GM12878 (cell line): ENCODE data around the gene TRHDE.

Experiments used
- CREM ChIP-seq: IDR thresholded peaks from 2 replicates; pipeline ENCODE4 v1.6.1; 2014; ENCODE audit warnings: antibody characterized with exemption, low read depth
- CTCF ChIP-seq, 3 experiments: IDR thresholded peaks in 2 of 3; conservative IDR thresholded peaks in 1 of 3; 2 replicates each; pipeline ENCODE4 v1.5.1; 2011; ENCODE audit warnings: low read depth in 3 of 3, low read length in 3 of 3, mild to moderate bottlenecking in 3 of 3, control low read depth in 2 of 3, moderate library complexity in 2 of 3, inconsistent platforms in 1 of 3, mixed read lengths in 1 of 3; ENCODE audit not compliant: control insufficient read depth in 2 of 3, insufficient read depth in 1 of 3; ENCODE audit errors: extremely low read depth in 1 of 3
- E2F4 ChIP-seq: IDR thresholded peaks from 2 replicates; pipeline ENCODE4 v1.6.1; 2012; ENCODE audit warnings: low read depth, low read length, improper control_type of control experiment
- HDGF ChIP-seq: fragments of 450-650 bp; IDR thresholded peaks from 2 replicates; pipeline ENCODE4 v1.6.1; 2016; ENCODE audit warnings: antibody characterized with exemption
- IKZF2 ChIP-seq, 2 experiments: fragments of 450-650 bp; IDR thresholded peaks; 2 replicates each; pipeline ENCODE4 v1.6.1; 2017; ENCODE audit warnings: mild to moderate bottlenecking in 2 of 2, moderate library complexity in 2 of 2
- MXI1 ChIP-seq: fragments of 150-350 bp; IDR thresholded peaks from 2 replicates; pipeline ENCODE4 v1.6.1; 2011; ENCODE audit warnings: low read depth, mild to moderate bottlenecking, inconsistent platforms, low read length, improper control_type of control experiment
- POLR2A ChIP-seq: IDR thresholded peaks from 2 replicates; pipeline ENCODE4 v1.6.1; 2011; ENCODE audit warnings: low read depth, mild to moderate bottlenecking, low read length
- SIX5 ChIP-seq: IDR thresholded peaks from 2 replicates; pipeline ENCODE4 v1.6.1; 2011; ENCODE audit warnings: mild to moderate bottlenecking, low read depth, low read length, moderate library complexity; ENCODE audit not compliant: severe bottlenecking
- SUZ12 ChIP-seq: fragments of 200-600 bp; sonication (generic); IDR thresholded peaks from one replicate; pipeline ENCODE4 v1.6.1; 2018; ENCODE audit warnings: antibody characterized with exemption, mild to moderate bottlenecking; ENCODE audit not compliant: unreplicated experiment
- ZBTB4 ChIP-seq: fragments of 450-650 bp; formaldehyde crosslinking; IDR thresholded peaks from 2 replicates; pipeline ENCODE4 v1.4.0; 2022; ENCODE audit warnings: mild to moderate bottlenecking, moderate library complexity
- ZSCAN29 ChIP-seq: fragments of 450-650 bp; IDR thresholded peaks from 2 replicates; pipeline ENCODE4 v1.6.1; 2017; ENCODE audit warnings: mild to moderate bottlenecking, moderate library complexity

GRCh38 chr12:72610854-72611358, 338.7 kb downstream of the TRHDE start:
- TF ChIP-seq SUZ12 (no peak), IKZF2 (IDR thresholded peaks at IDR 0.05) (no peak), HDGF (no peak), CTCF (IDR thresholded peaks at IDR 0.05 in 2 of 3, conservative IDR thresholded peaks at IDR 0.05 in 1 of 3; ENCODE audit: control insufficient read depth in 2 of 3, extremely low read depth in 1 of 3, insufficient read depth in 1 of 3, low read depth in 3 of 3, low read length in 3 of 3) (no peak), SIX5 (no peak), POLR2A (no peak), ZBTB4 (CRISPR knock-in tag) (no peak), MXI1 (no peak), CREM (no peak), E2F4 (no peak), ZSCAN29 (no peak)
